Measurements from ENCODE around the gene SH3RF3.

Gene SH3RF3

DNA sequence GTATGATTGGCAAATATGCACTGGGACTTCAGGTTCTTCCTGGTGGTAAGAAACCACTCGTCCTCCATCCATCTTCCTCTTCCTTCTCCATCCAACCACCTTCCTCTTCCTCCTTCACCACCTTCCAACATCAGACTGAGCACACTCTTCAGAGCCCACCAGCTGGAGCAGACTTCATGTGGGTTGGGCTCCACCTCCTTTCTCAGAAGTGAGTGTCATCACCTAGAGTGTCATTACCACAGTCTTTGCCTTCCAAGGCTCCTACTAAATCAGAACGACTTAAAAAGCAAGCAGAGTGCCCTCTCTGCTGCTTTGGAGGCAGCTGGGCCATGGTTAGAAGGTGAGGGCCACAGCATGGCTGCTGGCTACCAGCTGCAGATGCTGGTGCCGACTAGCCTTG, 171.6 kb downstream of the SH3RF3 start:
- TF ChIP-seq, protein P1, sequence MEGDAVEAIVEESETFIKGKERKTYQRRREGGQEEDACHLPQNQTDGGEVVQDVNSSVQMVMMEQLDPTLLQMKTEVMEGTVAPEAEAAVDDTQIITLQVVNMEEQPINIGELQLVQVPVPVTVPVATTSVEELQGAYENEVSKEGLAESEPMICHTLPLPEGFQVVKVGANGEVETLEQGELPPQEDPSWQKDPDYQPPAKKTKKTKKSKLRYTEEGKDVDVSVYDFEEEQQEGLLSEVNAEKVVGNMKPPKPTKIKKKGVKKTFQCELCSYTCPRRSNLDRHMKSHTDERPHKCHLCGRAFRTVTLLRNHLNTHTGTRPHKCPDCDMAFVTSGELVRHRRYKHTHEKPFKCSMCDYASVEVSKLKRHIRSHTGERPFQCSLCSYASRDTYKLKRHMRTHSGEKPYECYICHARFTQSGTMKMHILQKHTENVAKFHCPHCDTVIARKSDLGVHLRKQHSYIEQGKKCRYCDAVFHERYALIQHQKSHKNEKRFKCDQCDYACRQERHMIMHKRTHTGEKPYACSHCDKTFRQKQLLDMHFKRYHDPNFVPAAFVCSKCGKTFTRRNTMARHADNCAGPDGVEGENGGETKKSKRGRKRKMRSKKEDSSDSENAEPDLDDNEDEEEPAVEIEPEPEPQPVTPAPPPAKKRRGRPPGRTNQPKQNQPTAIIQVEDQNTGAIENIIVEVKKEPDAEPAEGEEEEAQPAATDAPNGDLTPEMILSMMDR (conservative IDR thresholded peaks at IDR 0.05): no peak

DNA sequence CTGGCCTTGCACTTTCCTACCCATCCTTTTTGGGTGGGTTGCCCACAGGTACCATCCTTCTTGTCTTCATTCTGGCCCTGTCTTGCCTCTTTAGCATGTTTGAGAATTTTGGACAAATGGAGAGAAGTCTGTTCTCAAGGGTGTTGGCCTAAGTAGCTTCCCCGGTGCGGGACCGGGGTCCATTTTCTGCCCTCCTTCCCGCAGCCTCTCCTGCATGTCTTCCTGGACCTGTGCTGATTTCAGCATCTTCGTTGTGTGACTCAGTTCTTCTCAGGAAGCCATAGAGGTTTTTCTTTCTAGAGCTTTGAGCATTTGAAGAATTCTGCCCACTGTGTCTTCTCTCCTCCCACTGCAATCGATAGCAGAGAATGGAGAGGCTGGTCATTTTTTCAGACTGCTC, 172.7 kb downstream of the SH3RF3 start:
- TF ChIP-seq, protein P1 (conservative IDR thresholded peaks at IDR 0.05): no peak
- no peak overlapping the region for H3K27ac ChIP-seq

More for the DNA sequence above, 171.6 kb downstream of the SH3RF3 start:
- H3K27ac ChIP-seq: no peak overlapping the region

DNA sequence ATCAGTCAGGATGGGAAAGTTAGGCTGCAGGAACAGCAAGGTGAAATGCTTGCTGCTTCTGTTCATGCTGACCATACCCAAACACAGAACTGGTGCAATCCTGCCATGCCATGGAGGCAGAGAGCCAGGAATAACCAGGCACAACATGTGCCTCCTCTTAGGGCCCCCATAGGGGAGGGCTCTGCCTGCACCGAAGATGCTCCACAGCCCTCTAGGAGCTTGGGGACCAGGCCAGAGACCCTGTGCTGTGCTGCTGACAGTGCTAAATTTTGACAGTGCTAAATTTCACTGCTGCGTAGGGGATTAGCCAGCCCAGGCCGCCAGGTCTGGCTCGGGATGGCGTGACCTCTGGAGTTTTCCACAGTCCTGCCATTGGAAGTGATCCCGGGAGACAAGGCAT, 173.3 kb downstream of the SH3RF3 start:
- TF ChIP-seq, protein P1 (conservative IDR thresholded peaks at IDR 0.05): no peak
- H3K27ac ChIP-seq: no peak overlapping the region

DNA sequence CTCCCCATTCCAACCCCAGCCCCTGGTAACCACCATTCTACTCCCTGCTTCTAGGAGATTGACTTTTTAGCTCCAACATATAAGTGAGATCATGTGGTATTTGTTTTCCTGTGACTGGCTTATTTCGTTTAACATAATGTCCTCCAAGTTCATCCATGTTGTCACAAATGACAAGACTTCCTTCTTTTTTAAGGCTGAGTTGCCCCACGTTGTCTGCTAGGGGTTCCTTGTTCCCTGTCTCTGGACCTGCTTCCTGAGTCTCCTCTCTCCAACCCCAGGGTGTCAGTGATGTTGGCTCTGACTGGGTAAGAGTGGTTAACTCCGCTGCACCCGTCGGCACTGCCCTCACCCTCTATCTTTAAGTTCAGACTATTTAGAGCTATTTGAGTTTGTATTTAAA, 175.2 kb downstream of the SH3RF3 start:
- TF ChIP-seq, protein P1 (conservative IDR thresholded peaks at IDR 0.05): no peak
- H3K27ac ChIP-seq: no peak overlapping the region

DNA sequence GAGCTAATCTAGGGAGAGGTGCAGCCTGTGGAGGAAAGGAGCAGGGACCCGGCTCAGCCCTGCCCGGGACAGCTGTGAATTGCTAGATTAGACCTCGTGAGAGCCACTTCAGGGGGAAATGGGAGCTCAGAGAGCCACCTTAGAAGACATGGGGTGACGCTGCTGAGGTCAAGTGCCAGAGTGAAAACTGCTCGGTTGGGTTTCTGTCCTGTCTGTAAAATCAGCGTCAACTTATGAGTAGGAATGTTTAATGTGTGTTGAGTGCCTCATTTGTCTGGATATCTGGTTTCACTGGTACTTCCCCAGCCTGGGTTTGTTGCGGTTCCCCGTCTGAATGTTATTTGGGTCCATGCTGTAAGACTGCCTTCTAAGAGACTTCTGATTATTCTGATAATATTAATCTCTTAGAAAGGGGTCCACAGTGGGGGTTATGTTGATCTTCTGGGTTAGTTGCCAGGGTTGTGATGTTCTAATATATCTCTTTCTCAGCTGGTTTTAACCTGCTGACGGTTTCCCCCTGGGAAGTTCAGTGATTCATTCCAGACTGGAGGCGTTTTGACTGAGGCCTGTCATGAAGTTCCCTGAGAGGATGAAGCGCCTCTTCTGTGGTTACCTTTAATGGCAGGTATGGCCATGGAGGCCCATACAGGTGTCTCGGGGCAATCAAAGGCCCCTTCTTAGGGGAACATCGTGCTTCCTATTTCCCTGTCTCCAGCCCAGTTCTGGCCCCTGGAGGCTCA, 175.9 kb downstream of the SH3RF3 start:
- no peak overlapping the region for H3K27ac ChIP-seq
- TF ChIP-seq, protein P1 (conservative IDR thresholded peaks at IDR 0.05): no peak

DNA sequence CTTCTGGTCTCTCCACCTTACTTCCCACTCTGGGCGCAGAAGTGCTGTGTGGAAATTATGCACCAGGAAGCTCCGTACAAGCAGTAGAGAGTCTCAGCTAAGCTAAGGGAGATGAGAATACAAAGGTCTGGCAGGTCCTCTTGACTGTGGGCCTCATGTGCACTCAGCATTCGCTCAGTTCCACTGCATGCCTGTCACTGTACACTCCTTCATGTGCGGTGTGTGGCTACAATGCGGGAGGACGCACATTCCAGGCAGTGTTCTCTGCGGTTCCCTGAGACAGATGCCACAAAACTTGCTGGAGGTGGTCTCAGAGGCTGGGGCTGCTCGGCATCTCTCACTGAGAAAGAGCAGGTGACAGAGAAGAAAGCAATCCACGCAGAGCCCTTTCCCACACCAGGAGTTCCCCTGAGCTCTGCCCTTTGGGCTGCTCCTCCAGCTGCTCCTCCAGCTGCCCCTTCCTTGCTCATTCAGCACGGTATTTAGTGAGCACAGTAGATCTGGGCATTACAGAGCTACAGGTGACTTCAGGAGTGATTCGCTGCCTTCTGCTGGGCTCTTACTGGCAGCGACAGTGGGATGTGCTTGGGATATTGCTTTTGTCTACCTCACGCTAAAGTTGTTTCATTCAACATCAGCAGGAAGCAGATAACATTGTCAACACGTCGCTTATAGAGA, 176.6 kb downstream of the SH3RF3 start:
- TF ChIP-seq, protein P1 (conservative IDR thresholded peaks at IDR 0.05): no peak
- no peak overlapping the region for H3K27ac ChIP-seq

DNA sequence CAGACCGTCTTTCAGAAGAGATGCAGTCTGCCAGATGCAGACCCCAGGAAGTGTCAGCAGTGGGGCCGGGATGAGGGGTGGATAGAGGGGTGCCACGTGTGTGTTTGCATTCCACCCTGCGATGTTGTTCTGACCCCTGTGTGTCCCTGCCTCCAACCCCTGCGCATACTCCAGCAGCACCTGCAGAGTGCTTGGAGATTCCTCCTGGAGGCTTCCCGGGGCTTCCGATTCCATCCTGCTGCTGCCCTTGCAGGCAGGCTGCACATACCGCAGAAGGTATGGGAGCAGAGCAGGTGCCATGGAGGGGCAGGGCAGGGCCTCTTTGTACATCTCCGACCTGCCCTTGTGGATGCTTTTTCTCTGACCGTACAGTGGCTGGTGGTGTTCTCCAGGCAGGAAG, 177.2 kb downstream of the SH3RF3 start:
- no peak overlapping the region for H3K27ac ChIP-seq
- TF ChIP-seq, protein P1 (conservative IDR thresholded peaks at IDR 0.05): no peak
